Amniotic stem cell (primary cell): ENCODE measurements around the gene CDH13.

Experiments used
- DNase-seq: peaks from one replicate; lab custom pipeline; 2025; lab: John Stamatoyannopoulos, UW

The CDH13 gene

DNA sequence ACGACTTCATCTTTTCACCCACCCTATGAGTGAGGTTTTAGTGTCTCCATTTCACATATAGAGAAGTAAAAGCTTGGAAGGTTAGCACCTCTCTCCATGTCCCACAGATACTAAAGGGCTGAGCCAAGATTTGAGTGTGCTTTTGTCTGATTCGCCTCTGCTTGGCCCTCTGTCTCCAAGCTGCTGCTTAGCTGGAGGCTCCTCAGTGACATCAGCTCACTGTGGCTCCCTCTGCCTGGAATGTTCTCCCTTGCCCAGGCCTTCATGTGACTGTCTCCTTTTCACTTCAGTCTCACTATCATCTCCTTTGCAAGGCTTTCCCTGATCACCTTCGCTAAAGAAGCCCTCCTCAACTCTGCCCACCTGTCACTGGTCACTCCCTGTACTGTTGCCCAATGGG lies 1096.5 kb downstream of the CDH13 start:
- no peak for DNase-seq

DNA sequence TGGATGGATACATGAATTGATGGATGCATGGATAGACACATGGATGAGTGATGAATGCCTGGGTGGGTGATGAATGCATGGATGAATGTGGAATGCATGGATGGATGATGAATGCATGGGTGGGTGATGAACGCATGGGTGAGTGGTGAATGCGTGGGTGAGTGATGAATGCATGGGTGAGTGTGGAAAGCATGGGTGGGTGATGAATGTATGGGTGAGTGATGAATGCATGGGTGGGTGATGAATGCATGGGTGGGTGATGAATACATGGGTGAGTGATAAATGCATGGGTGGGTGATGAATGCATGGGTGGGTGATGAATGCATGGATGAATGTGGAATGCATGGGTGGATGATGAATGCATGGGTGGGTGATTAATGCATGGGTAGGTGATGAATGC lies 1097.1 kb downstream of the CDH13 start:
- no peak for DNase-seq

DNA sequence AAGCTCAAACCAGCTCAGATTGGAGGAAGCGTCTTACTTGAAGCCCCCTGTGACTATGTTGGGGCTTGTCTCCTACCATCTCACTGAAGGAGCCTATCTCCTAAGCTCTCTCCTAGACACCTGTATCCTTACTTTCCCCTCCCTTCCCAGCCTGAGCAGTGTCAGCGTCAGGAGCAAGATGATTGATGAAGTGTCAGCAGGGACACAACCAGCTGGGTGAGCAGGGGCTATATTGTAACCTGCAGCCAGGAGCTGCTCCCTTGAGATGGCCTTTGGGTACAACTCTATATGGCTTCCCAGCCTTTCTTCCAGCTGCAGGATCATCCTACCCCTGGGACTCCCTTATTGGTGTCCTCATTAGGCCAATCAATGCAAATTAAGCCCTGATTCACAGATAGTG lies 1097.8 kb downstream of the CDH13 start:
- DNase-seq = no peak

DNA sequence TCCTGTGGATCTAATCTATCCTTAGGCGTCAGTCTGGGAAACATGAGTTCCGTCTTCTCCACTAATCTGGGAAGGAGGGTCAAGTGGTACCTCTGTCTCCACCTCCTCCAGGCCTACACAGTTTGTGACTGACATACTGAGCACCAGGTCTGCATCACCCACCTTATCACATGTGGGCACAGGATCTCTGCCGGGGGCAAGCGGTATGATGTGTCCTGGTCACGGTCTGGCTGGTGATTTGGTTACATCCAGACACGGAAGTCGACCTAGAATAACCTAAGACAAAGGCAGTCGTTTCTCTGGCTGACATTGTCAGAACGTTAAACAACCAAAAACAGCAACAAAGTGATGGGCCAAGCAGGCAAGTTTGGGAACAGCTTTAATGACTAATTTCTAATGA lies 1098.5 kb downstream of the CDH13 start:
- DNase-seq = no peak

DNA sequence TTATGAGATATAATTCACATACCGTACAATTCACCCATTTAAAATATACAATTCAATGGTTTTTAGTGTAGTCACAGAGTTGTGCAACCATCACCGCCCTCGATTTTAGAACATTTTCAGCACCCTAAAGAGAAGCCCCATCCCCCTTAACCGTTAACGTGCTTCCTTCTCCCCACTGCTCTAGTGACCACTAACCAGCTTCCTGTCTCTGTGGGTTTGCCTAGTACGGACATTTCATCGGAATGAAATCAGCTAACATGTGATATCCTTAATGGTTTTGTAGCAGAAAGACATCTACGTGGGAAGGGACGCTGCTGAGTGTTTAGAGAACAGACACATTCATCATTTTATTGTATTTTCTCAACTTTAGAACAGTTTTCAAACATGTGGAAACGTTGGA lies 1100.2 kb downstream of the CDH13 start:
- no peak for DNase-seq

DNA sequence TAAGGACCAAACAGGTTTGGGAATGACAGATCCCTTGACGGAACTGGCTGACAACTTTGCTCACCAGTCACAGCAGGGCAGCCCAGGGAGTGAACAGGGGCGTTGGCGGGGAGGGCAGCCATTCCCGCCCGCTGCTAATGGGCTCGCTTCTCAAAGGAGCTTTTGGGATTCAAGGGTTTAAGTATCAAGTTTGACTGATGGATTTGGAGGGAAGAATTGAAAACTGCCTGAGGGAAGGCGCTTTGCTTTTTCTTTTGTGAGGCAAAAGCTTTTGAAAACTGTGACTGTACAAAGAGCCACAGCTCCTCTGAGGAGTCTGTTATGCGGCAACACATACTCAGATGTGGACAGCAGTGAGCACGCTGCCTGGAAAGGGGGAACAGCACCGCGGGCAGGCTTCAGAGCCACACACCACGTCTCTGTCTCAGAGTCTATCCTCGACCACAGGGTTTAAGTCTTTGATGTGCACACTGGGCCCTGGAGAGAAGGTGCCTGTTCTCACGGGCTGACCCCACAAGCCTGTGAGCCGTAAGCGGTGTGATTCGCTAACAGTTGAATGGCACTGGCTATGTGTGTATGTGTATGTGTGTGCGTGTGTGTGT lies 1101.1 kb downstream of the CDH13 start:
- no peak for DNase-seq

DNA sequence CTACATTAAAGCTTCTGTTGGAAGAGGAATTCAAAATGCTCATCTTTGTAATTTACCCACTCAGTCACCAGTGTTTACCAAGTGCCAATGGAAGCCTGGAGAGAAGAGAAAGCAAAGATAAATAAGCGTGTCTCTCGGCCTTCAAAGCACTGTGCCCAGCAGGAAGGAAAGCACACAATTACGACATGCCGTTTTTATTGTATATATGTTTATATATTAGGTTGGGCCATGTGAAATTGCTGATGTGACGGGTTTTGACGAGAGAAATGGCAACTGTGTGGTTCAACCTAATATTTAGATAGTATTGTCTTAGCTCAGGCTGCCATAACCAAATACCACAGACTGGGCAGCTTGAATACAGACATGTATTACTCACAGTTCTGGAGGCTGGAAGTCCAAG lies 1101.7 kb downstream of the CDH13 start:
- no peak for DNase-seq

DNA sequence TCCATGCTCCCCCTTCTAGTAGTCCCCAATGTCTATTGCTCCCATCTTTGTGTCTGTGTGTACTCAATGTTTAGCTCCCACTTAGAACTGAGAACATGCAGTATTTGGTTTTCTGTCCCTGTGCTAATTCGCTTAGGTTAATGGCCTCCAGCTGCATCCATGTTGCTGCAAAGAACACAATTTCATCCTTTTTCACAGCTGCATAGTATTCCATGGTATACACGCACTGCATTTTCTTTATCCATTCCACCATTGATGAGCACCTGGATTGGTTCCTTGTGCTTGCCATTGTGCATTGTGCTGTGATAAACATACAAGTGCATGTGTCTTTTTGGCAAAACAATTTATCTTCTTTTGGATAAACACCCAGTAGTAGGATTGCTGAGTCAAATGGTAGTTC lies 1104.0 kb downstream of the CDH13 start:
- no peak for DNase-seq

DNA sequence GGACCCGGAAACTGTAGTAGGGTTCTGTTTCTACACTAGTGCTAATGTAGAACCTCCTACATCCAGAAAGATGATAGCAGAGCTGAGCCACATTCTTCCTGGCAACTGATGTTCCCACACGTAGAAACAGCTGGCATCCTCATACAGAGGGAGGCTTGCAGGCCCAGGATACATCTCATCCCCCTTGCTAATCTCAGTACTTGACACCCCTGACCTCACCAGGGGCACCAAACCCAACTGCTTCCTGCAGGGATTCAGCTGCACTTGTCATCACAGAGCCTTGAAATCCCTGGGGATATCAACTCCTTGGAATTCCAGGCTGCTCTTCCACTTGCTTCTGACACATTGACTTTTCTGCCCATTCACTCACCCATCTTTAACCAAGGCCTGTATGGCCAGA lies 1105.8 kb downstream of the CDH13 start:
- no peak for DNase-seq

DNA sequence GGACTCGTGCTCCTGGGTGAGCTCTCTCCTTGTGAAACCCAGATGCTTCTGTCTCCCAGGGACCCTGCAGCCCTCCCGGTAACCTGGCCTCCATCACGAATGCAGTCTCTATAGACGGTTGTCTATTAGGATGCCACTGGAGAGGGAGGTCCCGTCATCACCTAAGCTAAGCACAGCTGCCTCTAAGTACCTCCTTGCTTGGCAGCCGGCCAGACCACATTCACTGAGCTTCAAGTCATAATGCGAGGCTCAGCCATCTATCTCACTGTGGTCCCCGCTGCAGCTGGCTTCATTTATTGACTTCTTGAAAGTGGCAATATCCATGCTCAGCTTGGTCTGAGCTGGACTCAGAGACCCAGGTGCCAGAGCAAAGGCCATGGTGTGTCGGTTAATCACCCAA lies 1106.5 kb downstream of the CDH13 start:
- DNase-seq = no peak

DNA sequence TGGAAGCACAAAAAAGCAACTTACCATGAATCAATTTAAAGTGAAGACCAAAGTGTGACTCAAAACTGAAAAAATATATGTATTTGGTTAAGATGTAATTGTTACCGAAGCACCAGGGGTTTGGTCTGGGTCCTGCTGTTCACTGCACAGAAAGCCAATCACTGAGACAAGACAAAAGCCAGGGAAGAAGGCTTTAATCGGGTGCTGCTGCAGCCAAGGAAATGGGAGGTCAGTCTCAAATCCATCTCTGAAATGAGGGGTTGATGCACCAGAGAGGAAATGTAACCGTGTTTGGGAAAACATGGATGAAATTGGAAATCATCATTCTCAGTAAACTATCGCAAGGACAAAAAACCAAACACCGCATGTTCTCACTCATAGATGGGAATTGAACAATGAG lies 1107.4 kb downstream of the CDH13 start:
- DNase-seq = no peak

DNA sequence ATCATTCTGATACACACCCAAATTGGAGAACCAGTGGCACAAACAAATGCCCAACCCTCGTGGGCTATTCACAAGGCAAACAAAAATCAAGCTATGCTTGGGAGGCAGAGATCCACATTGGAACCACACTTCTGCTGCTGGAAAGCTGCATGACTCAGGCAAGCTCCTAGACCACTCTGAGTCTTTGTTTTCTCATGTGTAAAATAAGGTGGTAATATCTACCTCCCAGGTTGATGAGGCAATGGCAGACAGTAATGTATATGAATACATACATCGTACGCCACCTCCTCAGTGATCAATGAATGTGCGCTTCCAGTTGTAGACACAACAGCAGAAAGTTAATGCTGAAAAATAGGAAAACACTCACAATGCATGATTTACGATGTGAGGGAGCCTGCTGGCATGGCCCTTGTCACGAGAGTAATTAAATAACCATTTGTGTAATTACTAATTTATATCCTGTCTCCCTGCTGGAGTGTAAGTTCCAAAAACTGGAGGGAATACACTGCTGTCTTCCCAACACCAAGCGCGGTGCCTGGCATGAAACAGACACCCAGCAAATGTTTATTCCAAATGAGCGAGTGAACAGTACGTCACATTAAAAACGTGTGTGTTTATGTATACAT lies 1111.1 kb downstream of the CDH13 start:
- DNase-seq = no peak

DNA sequence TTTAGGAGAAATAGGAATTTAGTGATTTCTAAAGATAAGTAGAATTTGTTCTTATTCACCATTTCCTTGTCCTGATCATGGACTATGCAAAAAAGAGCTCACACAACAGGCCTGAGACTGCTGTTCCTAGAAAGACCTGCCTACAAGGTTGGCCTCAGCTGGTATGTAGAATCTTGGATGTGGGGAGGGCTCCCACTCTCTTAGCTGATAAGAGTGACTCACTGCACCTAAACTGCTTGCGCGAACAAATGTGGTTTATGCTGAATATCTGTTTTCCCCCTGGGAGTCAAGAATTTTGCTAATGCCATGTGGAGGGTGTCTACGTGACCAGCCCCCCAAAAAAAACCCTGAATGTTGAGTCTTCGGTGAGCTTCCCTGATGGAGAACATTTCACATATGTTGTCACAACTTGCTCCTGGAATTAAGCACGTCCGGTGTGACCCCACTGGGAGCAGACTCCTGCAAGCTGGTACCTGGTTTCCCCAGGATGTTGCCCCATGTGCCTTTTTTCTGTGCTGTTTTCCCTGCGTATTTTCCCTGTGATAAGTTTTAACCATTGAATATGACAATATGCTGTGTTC lies 1112.2 kb downstream of the CDH13 start:
- DNase-seq = no peak

DNA sequence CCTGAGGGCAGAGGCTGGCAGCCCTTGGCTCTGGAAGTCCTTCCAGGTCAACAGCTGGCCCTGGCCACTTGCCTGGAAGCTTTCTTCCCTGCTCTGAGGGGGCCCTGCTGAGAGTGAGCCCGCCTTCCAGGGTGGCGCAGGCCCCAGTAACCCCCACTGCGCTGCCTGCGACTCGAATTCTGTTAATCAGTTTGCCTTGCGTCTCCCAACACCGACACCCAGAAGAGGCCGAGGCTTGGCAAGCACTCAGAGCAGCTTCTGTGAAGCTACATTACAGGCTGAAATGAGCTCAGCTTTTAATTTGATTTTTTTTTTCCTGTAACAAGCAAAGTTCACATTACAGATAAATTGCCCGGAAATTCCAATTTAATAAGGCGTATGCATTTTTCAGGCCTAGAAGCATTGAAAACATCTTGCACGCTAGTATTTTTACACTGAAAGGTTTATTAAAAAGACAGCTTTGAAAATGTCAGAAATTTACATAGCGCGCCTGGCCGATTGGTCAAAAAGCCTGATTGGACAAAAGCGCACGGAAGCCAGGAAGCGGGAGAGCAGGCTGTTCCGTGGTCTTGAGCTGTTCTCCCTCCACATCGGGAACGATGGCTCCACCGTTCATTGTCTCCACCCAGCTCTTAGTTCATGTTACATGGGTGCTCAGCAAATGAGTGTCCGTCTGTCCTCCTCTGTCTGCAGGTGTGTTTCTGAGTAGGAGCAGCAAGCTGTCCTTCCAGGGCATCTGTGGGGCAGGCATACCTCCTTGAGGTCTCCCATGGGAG lies 1115.5 kb downstream of the CDH13 start:
- no peak for DNase-seq

DNA sequence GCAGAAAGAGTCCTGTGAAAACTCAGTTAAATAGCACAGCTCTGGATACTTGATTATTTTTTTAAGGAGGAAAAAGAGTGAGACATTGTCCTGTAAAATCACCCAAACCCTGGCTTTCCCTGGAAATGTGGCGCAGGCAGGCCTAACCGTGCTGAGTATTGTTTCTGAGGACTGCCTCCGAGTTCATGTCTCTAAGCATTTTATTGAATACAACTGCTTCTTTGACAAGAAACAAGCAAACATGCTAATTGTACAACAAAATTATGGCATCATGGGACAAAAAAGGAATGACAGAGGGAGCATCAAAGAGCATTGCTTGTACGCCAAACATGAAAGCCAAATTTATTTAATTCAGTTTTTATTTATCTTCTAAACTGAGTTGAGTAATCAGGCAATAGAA lies 1116.5 kb downstream of the CDH13 start:
- DNase-seq = no peak

DNA sequence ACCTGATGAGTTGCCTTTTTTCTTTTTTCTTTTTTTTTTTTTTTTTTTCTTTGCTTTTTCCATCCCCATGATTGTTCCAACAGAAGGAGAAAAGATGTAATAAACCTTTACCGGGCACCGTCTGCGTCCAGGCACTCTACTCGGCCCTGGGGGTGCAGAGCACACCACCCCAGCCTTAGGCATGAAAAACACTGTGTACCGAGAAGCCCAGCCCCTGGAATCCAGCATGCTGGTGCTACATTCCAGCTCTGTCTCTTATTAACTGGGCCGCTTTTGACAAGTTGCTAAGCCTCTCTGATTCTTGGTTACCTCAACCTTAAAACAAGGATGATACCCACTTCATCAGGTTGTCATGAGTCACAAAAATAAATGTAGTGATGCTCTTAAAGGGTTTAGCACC lies 1117.0 kb downstream of the CDH13 start:
- no peak for DNase-seq

DNA sequence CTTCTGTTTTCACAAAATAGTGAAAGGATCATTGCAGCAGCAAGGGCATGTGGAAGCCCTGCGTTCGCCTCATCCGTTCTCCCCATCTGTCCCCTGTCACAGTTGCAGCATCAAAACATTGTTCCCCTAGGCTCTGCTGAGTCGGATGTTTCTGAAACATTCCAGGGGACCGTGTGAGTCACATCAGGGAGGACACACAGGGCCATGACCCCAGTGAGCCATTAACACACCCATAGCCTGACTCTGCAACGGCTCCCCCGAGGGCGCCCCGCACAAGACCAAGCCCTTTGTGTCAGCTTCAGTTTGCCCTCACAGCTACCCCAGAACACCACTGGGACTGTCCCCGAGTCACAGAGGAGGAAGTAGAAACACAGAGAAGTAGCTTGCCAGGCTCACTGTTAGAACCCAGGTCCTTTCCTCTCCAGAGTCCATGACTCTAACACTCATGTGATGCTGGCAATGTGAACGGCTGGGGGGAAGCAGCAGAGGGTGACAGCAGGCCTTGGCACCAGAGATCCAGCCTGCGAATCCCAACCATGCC lies 1117.7 kb downstream of the CDH13 start:
- no peak for DNase-seq

DNA sequence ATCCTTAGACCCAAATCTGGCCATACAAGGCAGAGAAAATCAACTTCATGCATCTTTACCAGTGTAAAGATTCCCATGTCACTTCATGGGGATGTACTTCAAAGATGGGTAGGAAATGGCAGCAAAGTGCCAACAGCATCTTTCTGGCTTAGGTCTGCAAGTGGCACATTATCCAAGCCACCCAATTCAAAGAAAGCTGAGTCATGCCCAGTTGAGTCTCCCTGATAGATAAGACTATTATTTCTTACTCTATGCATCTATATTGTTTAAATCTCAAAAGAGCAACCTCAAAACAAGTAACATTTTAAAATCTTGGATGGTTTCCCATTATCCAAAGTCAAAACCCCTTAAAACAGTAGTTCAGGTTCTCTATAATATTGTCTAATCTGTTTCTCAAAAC lies 1119.8 kb downstream of the CDH13 start:
- no peak for DNase-seq

DNA sequence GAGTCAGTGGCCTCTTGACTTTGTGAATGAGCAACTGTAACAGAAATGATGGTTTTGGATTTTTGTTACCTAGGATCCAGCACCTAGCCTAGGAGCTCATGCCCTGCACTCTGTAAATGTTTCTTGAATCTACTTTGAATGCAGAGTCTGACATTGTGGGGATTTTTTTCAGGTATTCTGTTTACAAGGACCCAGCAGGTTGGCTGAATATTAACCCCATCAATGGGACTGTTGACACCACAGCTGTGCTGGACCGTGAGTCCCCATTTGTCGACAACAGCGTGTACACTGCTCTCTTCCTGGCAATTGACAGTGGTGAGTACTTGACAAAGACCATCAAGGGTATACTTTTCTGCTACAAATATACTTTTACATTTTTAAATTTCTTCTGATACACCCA lies 1121.2 kb downstream of the CDH13 start:
- DNase-seq = no peak

DNA sequence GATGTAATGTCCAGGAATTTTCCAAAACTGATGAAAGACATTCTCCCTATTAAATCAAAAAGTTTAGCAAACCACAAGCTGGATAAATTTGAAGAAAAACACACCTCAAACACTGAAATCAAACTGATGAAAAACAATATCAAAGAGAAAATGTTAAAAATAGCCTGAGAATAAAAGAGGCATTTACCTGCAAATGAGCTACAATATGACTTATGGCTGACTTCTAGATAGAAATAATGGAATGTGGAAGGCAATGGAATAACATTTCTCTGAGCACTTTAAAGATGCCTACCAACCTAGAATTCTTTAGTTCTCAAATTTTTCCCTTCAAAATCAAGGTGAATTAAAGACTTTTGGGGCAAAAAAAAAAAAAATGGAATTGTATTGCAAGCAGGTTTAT lies 1128.6 kb downstream of the CDH13 start:
- no peak for DNase-seq

DNA sequence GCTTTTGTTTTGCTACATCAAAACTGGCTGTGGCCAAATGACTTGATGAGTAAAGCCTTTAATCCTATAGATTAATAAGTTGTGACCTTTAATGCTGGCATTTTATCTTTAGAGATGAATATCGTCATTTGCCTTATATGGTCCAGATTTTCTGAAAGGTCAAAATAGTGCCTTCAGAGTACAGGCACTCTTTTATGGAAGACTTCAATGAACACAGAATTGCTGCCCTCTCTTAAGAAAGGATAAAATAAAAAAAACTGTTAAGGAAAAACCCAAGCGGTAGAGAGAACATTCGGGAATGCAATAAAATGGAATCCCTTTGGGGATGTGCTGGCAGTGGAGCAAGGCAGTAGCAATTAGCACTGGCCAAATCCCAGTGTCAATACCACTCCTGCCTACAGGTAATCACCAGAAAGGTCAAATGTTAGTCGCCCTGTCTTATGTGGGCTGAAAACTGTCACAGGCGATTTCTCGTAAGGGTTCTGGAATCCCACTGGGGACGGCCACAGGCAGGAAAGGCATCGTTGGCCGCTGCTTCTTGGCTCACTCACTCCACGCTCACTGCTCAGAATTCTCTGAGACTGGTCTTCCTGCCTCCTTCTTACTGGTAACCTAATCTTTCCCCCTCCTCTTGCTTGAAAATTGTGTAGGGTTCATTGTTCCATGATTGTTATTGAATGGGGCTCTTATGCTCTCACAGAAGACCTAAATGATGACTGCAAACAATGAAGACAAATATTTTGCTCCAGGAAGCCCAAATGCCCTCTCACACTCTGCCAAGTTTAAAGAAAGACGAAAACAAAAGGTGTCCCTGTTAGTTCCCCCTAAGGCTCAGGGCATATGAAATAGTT lies 1135.6 kb downstream of the CDH13 start:
- no peak for DNase-seq

DNA sequence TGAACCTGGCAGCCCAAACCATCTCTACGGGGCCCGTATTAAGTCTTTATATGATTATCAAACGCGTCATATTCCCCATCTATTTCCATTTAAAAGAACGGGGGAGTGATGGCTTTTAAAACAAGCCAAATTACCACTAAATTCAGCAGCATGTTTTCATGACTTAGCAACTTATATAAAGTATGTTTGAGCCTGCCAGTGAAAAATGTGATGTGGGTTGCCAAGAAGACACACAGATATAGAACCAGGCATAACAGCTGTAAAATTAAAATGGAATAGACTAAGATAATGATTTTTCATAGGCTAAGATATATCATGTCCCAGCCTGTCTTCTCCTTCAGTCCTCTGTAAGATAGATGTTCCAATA lies 1136.2 kb downstream of the CDH13 start:
- DNase-seq = no peak
